Left lung (tissue), 10 donors: ENCODE data around the gene ACTN1. TPM values are rescaled to one million over a fixed set of nuclear protein-coding genes. Genes with fewer than 3 reads are reported as not detected.

ENCODE experiments used
- ATAC-seq: fragments of 200-7000 bp; cut with Tn5 transposase; one replicate; pipeline ENCODE4 v1.9.1; 2020; ENCODE audit warnings: moderate library complexity
- DNase-seq, 4 donors: peaks; one replicate each; pipeline ENCODE4 v3.0.0-alpha.2; 2013 to 2020
- H3K27ac ChIP-seq, 2 donors: fragments of 200-600 bp; sonication (generic) in 1 of 2; one replicate each; pipeline versions ENCODE4 v1.5.0 to v1.8.0; 2020 to 2021
- H3K27me3 ChIP-seq, 2 donors: fragments of 200-600 bp; sonication (generic) in 1 of 2; one replicate each; pipeline versions ENCODE4 v1.5.0 to v1.8.0; 2020 to 2021
- H3K36me3 ChIP-seq, 2 donors: fragments of 200-600 bp; sonication (generic) in 1 of 2; one replicate each; pipeline versions ENCODE4 v1.5.0 to v1.8.0; 2020 to 2021
- H3K4me1 ChIP-seq, 2 donors: fragments of 200-600 bp; one replicate each; pipeline ENCODE4 v1.8.0; 2021
- H3K4me3 ChIP-seq, 2 donors: fragments of 200-600 bp; sonication (generic) in 1 of 2; one replicate each; pipeline versions ENCODE4 v1.5.0 to v1.8.0; 2020 to 2021; ENCODE audit warnings: mild to moderate bottlenecking in 1 of 2
- H3K9me3 ChIP-seq, 2 donors: fragments of 200-600 bp; sonication (generic) in 1 of 2; one replicate each; pipeline versions ENCODE4 v1.5.0 to v1.8.0; 2020 to 2021
- intact Hi-C, 2 donors: fragments of 100-400 bp; cut with DNase I; formaldehyde crosslinking; loops; one replicate each; pipeline versions ENCODE4 v1.11.2 to v1.14.2; 2022
- polyA plus RNA-seq, 6 donors: library from polyadenylated mRNA; unstranded; fragments of 120-200 nt; gene quantifications; one replicate each; pipeline ENCODE4 v1.2.1, GENCODE V29; 2013; ENCODE audit not compliant: insufficient read length in 6 of 6
- total RNA-seq, 2 donors: library from RNA; stranded (reverse); fragmentation: NEBNext Ultra II Directional; extraction: Animal tissue kit (Norgen Biotek cat#: 25700); gene quantifications; one replicate each; pipeline ENCODE4 v1.2.1, GENCODE V29; 2021
- TF ChIP-seq, protein P1 (sequence below), 2 donors: fragments of 200-600 bp; sonication (generic) in 1 of 2; IDR thresholded peaks; one replicate each; pipeline versions ENCODE4 v1.5.0 to v1.8.0; 2021; ENCODE audit warnings: antibody characterized with exemption in 2 of 2
- donor health status: DM: no; HTN: yes; CAD: no.
- donor health status: DM: no; HTN: no; CAD: no.

The ACTN1 gene
- total and polyA plus RNA-seq, 8 donors: 125 to 225 (median 146) TPM

- H3K27me3 ChIP-seq: no peaks in the 10 kb centered on the region
- DNase-seq (no peak), ATAC-seq (no peak)
- no peaks in the 10 kb centered on the region for H3K9me3 ChIP-seq
- H3K4me1 ChIP-seq: no peaks in the 10 kb centered on the region
- no peak overlapping the region for H3K27ac ChIP-seq
- H3K36me3 ChIP-seq: peaks cover 0 to 99% of the 10 kb centered on the region in 2 donors
- TF ChIP-seq, protein P1, sequence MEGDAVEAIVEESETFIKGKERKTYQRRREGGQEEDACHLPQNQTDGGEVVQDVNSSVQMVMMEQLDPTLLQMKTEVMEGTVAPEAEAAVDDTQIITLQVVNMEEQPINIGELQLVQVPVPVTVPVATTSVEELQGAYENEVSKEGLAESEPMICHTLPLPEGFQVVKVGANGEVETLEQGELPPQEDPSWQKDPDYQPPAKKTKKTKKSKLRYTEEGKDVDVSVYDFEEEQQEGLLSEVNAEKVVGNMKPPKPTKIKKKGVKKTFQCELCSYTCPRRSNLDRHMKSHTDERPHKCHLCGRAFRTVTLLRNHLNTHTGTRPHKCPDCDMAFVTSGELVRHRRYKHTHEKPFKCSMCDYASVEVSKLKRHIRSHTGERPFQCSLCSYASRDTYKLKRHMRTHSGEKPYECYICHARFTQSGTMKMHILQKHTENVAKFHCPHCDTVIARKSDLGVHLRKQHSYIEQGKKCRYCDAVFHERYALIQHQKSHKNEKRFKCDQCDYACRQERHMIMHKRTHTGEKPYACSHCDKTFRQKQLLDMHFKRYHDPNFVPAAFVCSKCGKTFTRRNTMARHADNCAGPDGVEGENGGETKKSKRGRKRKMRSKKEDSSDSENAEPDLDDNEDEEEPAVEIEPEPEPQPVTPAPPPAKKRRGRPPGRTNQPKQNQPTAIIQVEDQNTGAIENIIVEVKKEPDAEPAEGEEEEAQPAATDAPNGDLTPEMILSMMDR (IDR thresholded peaks at IDR 0.05): no peak
- intact Hi-C loops: no loop called here
- no peak overlapping the region for H3K4me3 ChIP-seq
Observed at GRCh38 chr14:68882235-68882634, 96.9 kb downstream of the ACTN1 start.

- Histone ChIP-seq H3K4me1 (no peaks in the 10 kb centered on the region), H3K4me3 (no peak overlapping the region), H3K36me3 (peaks cover 0 to 100% of the 10 kb centered on the region in 2 donors), H3K27ac (no peak overlapping the region), H3K27me3 (no peaks in the 10 kb centered on the region), H3K9me3 (no peaks in the 10 kb centered on the region)
- TF ChIP-seq, protein P1 (IDR thresholded peaks at IDR 0.05): no peak
- ATAC-seq (no peak), DNase-seq (no peak)
- intact Hi-C loops: no loop called here
Observed at GRCh38 chr14:68881396-68881795, 97.7 kb downstream of the ACTN1 start.

- no peaks in the 10 kb centered on the region for H3K4me1 ChIP-seq
- H3K4me3 ChIP-seq: no peak overlapping the region
- no peak for DNase-seq
- TF ChIP-seq, protein P1 (IDR thresholded peaks at IDR 0.05): no peak
- no peak overlapping the region for H3K27ac ChIP-seq
- intact Hi-C loops: no loop called here
- H3K36me3 ChIP-seq: peaks cover 0 to 100% of the 10 kb centered on the region in 2 donors
- no peaks in the 10 kb centered on the region for H3K27me3 ChIP-seq
- no peaks in the 10 kb centered on the region for H3K9me3 ChIP-seq
- no peak for ATAC-seq
Observed at GRCh38 chr14:68880581-68881105, 98.5 kb downstream of the ACTN1 start.

- no peaks in the 10 kb centered on the region for H3K27me3 ChIP-seq
Observed at GRCh38 chr14:68879841-68880575, 99.1 kb downstream of the ACTN1 start.

GRCh38 chr14:68879321-68879781, 99.8 kb downstream of the ACTN1 start:
- H3K36me3 ChIP-seq: peaks cover 0 to 100% of the 10 kb centered on the region in 2 donors
- no peak for DNase-seq

More at GRCh38 chr14:68879841-68880575, 99.1 kb downstream of the ACTN1 start:
- no peak overlapping the region for H3K27ac ChIP-seq
- no peaks in the 10 kb centered on the region for H3K4me1 ChIP-seq
- ATAC-seq (no peak), DNase-seq (no peak)
- TF ChIP-seq, protein P1 (IDR thresholded peaks at IDR 0.05): no peak
- peaks cover 0 to 100% of the 10 kb centered on the region in 2 donors for H3K36me3 ChIP-seq
- no peaks in the 10 kb centered on the region for H3K9me3 ChIP-seq
- intact Hi-C loops: no loop called here
- H3K4me3 ChIP-seq: no peak overlapping the region

More at GRCh38 chr14:68879321-68879781, 99.8 kb downstream of the ACTN1 start:
- Histone ChIP-seq H3K9me3 (no peaks in the 10 kb centered on the region), H3K4me1 (no peaks in the 10 kb centered on the region), H3K4me3 (no peak overlapping the region), H3K27me3 (no peaks in the 10 kb centered on the region), H3K27ac (no peak overlapping the region)
- TF ChIP-seq, protein P1 (IDR thresholded peaks at IDR 0.05): no peak
- ATAC-seq: no peak
- intact Hi-C loops: no loop called here
